ENCODE results near the gene TUBB4A.

TUBB4A gene

GRCh38 chr19:6540918-6541689 is 39.0 kb upstream of the TUBB4A start:
- Histone ChIP-seq H3K9me3 (ENCODE audit: insufficient read depth, low read length) (peaks cover under 1% of the 10 kb centered on the region; the same call in 1 of the 2 replicates), H3K9ac (ENCODE audit: low read length) (no peak overlapping the region), H3K9me2 (replicated peaks; ENCODE audit: insufficient read depth, low read length) (no peaks in the 10 kb centered on the region), H4K20me1 (ENCODE audit: low read depth, low read length) (no peaks in the 10 kb centered on the region), H3F3A (ENCODE audit: insufficient read depth) (peaks cover 12% of the 10 kb centered on the region), H3K27ac (ENCODE audit: low read depth, low read length) (no peak overlapping the region), H3K27me3 (ENCODE audit: low read length) (no peaks in the 10 kb centered on the region), H3K4me2 (ENCODE audit: low read depth, low read length, poor library complexity, severe bottlenecking) (no peak overlapping the region), H2AFZ (ENCODE audit: low read depth, low read length, severe bottlenecking) (no peak overlapping the region), H3K79me2 (ENCODE audit: insufficient read depth, low read length) (no peaks in the 10 kb centered on the region; the same call in 1 of the 2 replicates), H3K4me3 (ENCODE audit: insufficient read depth, low read length, poor library complexity, severe bottlenecking) (no peak overlapping the region), H3K36me3 (ENCODE audit: low read length) (no peaks in the 10 kb centered on the region; the same call in 1 of the 2 replicates)
- no peak for TF ChIP-seq EZH2phosphoT487 (conservative IDR thresholded peaks at IDR 0.05; ENCODE audit: low read length)
- TF ChIP-seq, protein P1, sequence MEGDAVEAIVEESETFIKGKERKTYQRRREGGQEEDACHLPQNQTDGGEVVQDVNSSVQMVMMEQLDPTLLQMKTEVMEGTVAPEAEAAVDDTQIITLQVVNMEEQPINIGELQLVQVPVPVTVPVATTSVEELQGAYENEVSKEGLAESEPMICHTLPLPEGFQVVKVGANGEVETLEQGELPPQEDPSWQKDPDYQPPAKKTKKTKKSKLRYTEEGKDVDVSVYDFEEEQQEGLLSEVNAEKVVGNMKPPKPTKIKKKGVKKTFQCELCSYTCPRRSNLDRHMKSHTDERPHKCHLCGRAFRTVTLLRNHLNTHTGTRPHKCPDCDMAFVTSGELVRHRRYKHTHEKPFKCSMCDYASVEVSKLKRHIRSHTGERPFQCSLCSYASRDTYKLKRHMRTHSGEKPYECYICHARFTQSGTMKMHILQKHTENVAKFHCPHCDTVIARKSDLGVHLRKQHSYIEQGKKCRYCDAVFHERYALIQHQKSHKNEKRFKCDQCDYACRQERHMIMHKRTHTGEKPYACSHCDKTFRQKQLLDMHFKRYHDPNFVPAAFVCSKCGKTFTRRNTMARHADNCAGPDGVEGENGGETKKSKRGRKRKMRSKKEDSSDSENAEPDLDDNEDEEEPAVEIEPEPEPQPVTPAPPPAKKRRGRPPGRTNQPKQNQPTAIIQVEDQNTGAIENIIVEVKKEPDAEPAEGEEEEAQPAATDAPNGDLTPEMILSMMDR (IDR thresholded peaks at IDR 0.05; ENCODE audit: insufficient read depth, low read length, poor library complexity, severe bottlenecking), result no peak

DNA sequence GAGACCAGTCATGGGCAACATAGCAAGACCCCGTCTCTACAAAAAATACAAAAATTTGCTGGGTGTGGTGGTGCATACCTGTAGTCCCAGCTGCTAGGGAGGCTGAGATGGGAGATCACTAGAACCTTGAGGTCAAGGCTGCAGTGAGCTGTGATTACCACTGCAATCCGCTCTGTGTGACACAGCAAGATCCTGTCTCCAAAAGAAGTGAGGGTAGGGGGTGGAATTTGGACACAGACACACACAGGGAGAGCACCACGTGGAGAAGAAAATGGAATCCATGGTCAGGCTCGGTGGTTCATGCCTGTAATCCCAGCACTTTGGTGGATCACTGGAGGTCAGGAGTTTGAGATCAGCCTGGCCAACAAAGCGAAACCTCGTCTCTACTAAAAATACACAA is 37.4 kb upstream of the TUBB4A start:
- H3K9ac ChIP-seq (ENCODE audit: low read length), result no peak overlapping the region
- no peaks in the 10 kb centered on the region for H3K9me3 ChIP-seq (ENCODE audit: insufficient read depth, low read length)
- H3K79me2 ChIP-seq (ENCODE audit: insufficient read depth, low read length), result no peaks in the 10 kb centered on the region; the same call in 1 of the 2 replicates
- no peaks in the 10 kb centered on the region for H3K27me3 ChIP-seq (ENCODE audit: low read length)
- H3F3A ChIP-seq (ENCODE audit: insufficient read depth), result peaks cover 19% of the 10 kb centered on the region
- no peak overlapping the region for H2AFZ ChIP-seq (ENCODE audit: low read depth, low read length, severe bottlenecking)
- no peak overlapping the region for H3K4me2 ChIP-seq (ENCODE audit: low read depth, low read length, poor library complexity, severe bottlenecking)
- no peaks in the 10 kb centered on the region for H4K20me1 ChIP-seq (ENCODE audit: low read depth, low read length)
- no peaks in the 10 kb centered on the region for H3K9me2 ChIP-seq (replicated peaks; ENCODE audit: insufficient read depth, low read length)
- TF ChIP-seq, protein P1 (IDR thresholded peaks at IDR 0.05; ENCODE audit: insufficient read depth, low read length, poor library complexity, severe bottlenecking), result no peak
- no peak for TF ChIP-seq EZH2phosphoT487 (conservative IDR thresholded peaks at IDR 0.05; ENCODE audit: low read length)
- H3K27ac ChIP-seq (ENCODE audit: low read depth, low read length), result no peak overlapping the region
- H3K4me3 ChIP-seq (ENCODE audit: insufficient read depth, low read length, poor library complexity, severe bottlenecking), result no peak overlapping the region
- H3K36me3 ChIP-seq (ENCODE audit: low read length), result no peaks in the 10 kb centered on the region; the same call in 1 of the 2 replicates

DNA sequence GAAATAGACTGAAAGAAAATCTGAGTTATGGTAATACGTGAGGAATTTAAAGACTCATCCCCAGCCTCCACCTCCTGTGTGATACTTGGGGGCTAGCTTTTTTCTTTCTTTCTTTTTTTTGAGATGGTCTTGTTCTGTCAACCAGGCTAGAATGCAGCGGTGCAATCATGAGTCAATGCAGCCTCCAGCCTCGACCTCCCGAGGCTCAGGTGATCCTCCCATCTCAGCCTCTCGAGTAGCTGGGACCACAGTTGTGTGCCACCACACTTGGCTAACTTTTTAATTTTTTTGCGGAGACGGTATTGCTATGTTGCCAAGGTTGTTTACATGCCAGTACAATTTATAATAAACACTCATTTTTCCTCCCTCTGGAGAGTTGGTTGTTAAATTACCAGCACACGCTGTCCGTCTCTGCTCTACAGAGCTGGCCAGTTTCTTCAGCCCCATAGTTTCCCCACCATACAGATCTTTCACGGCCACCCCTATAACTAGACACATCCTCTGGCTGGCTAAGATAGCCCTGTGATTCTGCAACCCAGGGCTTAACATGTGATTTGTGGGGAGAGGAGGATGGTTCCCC is 33.5 kb upstream of the TUBB4A start:
- Histone ChIP-seq H3K36me3 (ENCODE audit: low read length) (no peaks in the 10 kb centered on the region; the same call in 1 of the 2 replicates), H3F3A (ENCODE audit: insufficient read depth) (peaks cover 20% of the 10 kb centered on the region), H3K79me2 (ENCODE audit: insufficient read depth, low read length) (peaks cover 13% of the 10 kb centered on the region), H3K4me2 (ENCODE audit: low read depth, low read length, poor library complexity, severe bottlenecking) (no peak overlapping the region), H3K9me2 (replicated peaks; ENCODE audit: insufficient read depth, low read length) (no peaks in the 10 kb centered on the region), H3K9me3 (ENCODE audit: insufficient read depth, low read length) (no peaks in the 10 kb centered on the region), H3K9ac (ENCODE audit: low read length) (no peak overlapping the region), H4K20me1 (ENCODE audit: low read depth, low read length) (no peaks in the 10 kb centered on the region), H2AFZ (ENCODE audit: low read depth, low read length, severe bottlenecking) (no peak overlapping the region), H3K27ac (ENCODE audit: low read depth, low read length) (peak overlapping the region; percentile 46), H3K27me3 (ENCODE audit: low read length) (no peaks in the 10 kb centered on the region), H3K4me3 (ENCODE audit: insufficient read depth, low read length, poor library complexity, severe bottlenecking) (no peak overlapping the region)
- TF ChIP-seq, protein P1 (IDR thresholded peaks at IDR 0.05; ENCODE audit: insufficient read depth, low read length, poor library complexity, severe bottlenecking), result no peak
- no peak for TF ChIP-seq EZH2phosphoT487 (conservative IDR thresholded peaks at IDR 0.05; ENCODE audit: low read length)
